ENCODE data around the gene FBXL4. TPM values are rescaled to one million over a fixed set of nuclear protein-coding genes. Genes with fewer than 3 reads are reported as not detected.

The FBXL4 gene
- 7.6 TPM for polyA plus RNA-seq (2012; ENCODE audit: missing spikeins)

DNA sequence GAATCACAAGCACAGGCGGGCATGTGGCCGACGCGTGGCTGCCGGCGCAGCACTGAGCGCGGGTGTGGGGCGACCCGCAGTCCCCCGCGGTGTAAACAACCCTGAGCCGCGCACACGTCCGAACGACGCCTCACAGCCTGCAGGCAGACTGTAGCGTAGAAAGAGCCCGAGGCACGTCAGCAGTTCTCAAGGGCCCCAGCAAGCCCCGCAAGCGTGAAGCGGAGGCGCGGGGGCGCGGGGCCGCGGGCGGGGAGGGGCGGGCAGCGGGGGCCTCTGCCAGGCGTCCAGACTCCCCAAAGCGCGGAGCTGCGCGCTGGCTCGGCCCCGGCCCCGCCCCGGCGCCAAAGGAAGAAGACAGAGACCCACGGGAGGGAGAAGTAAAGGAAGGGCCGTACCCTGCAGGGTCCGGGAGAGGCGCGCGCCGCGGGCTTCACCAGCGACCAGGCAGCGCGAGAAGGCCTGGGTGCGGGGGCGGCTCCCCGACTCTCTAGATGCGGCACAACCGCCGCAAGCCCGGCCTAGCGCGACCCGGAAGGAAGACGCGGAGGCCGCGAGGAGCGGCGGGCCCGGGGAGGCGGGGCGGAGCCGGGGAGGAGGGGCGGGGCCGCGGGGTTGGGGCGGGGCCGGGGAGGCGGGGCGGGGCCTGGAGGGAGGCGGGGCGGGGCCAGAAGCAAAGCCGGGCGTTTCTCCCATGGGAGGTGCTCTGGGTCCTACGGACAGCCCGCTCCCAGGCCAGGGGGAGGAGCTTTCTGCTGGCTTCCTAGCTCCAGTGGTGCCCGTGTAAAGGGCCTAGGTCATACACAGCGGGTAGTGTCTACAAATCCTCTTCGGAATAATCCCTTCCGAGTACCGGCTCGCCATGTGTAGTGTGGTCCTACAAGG lies at the start of gene FBXL4:
Gene FBXL4, minus strand, starts transcription at position 536 of the 882 bp plus-strand sequence. CDS start 20,958 bp downstream, outside the sequence.
- DNase-seq (ENCODE audit: insufficient read length) (peak; percentile 60), FAIRE-seq (peak; percentile 78)
- TF ChIP-seq POLR2AphosphoS5 (IDR thresholded peaks at IDR 0.05; ENCODE audit: low read depth, low read length) (0 out of 2 replicates have a peak, but pooled peaks have one; percentile 27), POLR2A (IDR thresholded peaks at IDR 0.05; ENCODE audit: low read depth, low read length) (peak; percentile 50), TAF1 (IDR thresholded peaks at IDR 0.05; ENCODE audit: borderline replicate concordance, low read depth, low read length) (0 out of 2 replicates have a peak, but pooled peaks have one; percentile 38)

DNA sequence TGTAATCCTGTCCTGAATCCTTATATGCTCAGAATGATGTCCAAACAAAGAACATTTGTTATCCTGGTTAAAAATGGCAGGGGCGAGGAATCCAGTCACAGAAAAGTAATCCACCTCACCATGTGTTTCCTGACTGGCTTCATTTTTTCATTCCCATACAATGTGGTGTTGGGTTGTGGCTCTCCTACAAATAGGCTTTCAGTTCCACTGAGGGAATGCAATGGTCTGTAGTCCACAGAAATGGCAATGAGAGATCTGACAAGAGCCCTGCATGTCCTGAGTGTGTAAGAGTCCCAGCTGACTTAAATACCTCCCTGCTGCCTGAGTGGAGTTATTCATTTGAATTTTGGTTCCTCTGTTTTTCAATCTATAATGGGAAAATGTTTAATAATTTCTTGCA lies 47.4 kb upstream of the FBXL4 start:
- no peak for TF ChIP-seq POLR2AphosphoS5 (IDR thresholded peaks at IDR 0.05; ENCODE audit: low read depth, low read length)
- TF ChIP-seq TAF1 (IDR thresholded peaks at IDR 0.05; ENCODE audit: borderline replicate concordance, low read depth, low read length) = no peak
- TF ChIP-seq POLR2A (IDR thresholded peaks at IDR 0.05; ENCODE audit: low read depth, low read length) = no peak
- FAIRE-seq (no peak), DNase-seq (ENCODE audit: insufficient read length) (no peak)

DNA sequence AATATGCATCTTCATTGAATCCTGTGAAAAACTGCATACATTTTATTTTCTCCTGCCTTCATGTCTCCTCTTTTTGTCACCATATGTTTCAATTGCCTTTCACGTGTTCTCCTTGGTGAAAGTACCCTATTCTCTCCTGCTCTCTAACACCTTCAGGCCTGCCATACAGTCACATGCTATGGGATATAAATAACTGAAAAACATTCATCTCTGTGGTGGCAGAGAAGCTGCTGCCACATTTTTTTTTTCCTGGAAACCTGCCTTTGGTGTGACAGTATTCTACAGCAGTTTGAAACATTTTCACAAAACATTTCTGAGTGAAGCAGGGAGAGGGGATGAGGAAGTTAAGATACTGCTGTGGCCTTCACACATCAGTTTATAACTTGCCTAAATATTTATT lies 44.8 kb upstream of the FBXL4 start:
- FAIRE-seq = no peak
- DNase-seq (ENCODE audit: insufficient read length) = no peak
- TF ChIP-seq TAF1 (IDR thresholded peaks at IDR 0.05; ENCODE audit: borderline replicate concordance, low read depth, low read length) (no peak), POLR2A (IDR thresholded peaks at IDR 0.05; ENCODE audit: low read depth, low read length) (no peak), POLR2AphosphoS5 (IDR thresholded peaks at IDR 0.05; ENCODE audit: low read depth, low read length) (no peak)

DNA sequence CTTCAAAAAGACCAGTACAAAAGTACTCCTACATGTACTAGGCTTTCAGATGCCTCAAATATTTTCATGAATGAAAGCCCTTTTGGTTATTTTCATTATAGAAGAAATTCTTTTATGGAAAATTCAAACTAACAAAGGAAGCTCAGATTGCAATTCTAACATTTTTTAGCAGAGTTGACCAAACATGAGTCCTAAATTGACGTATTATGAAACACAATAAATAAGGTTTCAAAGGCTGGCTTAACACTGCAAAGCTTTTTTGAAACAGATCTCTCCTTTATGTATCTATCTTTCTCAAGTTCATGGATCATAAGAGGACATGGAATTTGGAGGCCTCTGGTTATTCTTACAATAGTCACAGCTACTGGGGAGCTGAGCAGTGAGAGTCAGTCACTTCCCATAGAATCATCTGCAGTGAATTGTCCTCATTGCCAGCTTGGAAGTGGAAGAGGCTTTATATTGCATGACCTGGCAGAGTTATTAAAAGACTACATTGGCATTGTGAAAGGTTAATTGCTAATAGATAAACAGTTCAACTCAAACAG lies 38.4 kb upstream of the FBXL4 start:
- FAIRE-seq = no peak
- TF ChIP-seq TAF1 (IDR thresholded peaks at IDR 0.05; ENCODE audit: borderline replicate concordance, low read depth, low read length) (no peak), POLR2A (IDR thresholded peaks at IDR 0.05; ENCODE audit: low read depth, low read length) (no peak), POLR2AphosphoS5 (IDR thresholded peaks at IDR 0.05; ENCODE audit: low read depth, low read length) (no peak)
- no peak for DNase-seq (ENCODE audit: insufficient read length)

DNA sequence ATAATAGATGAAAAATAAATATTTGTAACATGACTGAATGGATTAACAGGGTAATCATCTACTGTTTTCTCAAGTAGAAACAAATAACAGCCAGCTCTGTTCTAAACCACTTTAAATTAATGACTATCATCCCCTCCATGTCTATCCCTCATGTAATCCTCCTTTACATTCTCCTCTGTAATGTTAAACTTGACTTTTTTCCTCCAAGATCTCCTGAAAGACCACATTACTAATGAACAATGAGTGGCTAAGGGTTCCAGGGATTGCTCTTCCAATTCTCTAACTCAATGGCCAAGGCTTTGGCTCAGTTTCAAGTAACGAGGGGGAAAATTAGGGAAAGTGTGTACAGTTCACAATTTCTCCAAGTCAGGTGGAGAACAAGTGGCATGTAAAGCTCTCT lies 37.6 kb upstream of the FBXL4 start:
- no peak for TF ChIP-seq POLR2A (IDR thresholded peaks at IDR 0.05; ENCODE audit: low read depth, low read length)
- no peak for TF ChIP-seq TAF1 (IDR thresholded peaks at IDR 0.05; ENCODE audit: borderline replicate concordance, low read depth, low read length)
- no peak for TF ChIP-seq POLR2AphosphoS5 (IDR thresholded peaks at IDR 0.05; ENCODE audit: low read depth, low read length)

DNA sequence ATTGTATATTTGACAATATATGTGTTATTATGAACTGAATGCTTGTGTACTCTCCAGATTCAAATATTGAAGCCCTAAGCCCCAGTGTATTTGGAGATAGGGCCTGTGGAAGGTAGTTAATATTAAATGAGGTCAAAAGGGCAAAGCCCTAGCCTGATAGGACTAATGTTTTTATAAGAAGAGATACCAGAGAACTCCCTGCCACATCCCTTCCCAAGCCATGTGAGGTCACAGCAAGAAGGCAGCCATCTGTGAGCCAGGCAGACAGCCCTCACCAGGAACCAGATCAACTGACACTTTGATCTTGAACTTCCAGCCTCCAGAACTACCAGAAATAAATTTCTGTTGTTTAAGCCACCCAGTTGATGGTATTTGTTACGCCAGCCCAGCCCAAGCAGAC lies 36.4 kb upstream of the FBXL4 start:
- TF ChIP-seq TAF1 (IDR thresholded peaks at IDR 0.05; ENCODE audit: borderline replicate concordance, low read depth, low read length) (no peak), POLR2A (IDR thresholded peaks at IDR 0.05; ENCODE audit: low read depth, low read length) (no peak), POLR2AphosphoS5 (IDR thresholded peaks at IDR 0.05; ENCODE audit: low read depth, low read length) (no peak)
- DNase-seq (ENCODE audit: insufficient read length) = no peak
- FAIRE-seq = no peak

More for the DNA sequence above, 37.6 kb upstream of the FBXL4 start:
- DNase-seq (ENCODE audit: insufficient read length) (no peak), FAIRE-seq (no peak)

DNA sequence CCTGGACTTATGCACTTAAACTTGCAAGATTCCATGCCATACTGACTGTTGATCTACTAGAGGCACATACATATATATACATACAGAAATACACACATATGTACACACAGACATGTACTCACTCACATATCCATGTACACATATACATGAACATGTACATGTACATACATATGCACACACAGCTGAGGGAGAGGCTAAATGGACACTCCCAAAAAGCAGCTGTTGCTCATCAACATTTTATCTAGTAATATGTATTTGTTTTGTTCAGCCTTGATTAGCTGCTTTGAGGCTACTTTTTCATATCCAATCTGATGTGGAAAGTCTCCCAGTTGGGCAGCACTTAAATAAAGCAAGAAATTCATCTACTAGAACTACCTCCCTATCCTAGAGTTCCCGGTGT lies 33.7 kb upstream of the FBXL4 start:
- no peak for DNase-seq (ENCODE audit: insufficient read length)
- TF ChIP-seq TAF1 (IDR thresholded peaks at IDR 0.05; ENCODE audit: borderline replicate concordance, low read depth, low read length) (no peak), POLR2A (IDR thresholded peaks at IDR 0.05; ENCODE audit: low read depth, low read length) (no peak), POLR2AphosphoS5 (IDR thresholded peaks at IDR 0.05; ENCODE audit: low read depth, low read length) (no peak)
- FAIRE-seq = no peak

DNA sequence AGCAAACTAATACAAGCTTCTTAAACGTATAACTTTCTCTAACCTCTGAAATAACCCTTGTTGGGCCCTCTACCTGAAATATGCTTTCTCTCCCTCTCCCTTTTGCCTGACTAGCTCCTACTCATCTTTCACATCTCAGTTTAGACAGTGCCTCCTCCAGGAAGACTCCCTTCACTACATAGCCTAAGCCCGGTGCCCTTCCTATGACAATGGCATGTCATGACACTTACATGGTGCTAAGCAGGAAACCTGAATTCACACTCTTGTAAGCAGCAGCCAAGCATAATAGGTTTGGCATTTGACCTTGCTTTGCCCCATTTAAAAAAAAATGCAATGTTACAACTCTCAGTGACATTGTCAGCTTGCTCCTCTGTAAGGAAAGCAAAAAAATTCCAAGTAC lies 33.1 kb upstream of the FBXL4 start:
- no peak for FAIRE-seq
- TF ChIP-seq POLR2A (IDR thresholded peaks at IDR 0.05; ENCODE audit: low read depth, low read length) (no peak), POLR2AphosphoS5 (IDR thresholded peaks at IDR 0.05; ENCODE audit: low read depth, low read length) (no peak), TAF1 (IDR thresholded peaks at IDR 0.05; ENCODE audit: borderline replicate concordance, low read depth, low read length) (no peak)
- no peak for DNase-seq (ENCODE audit: insufficient read length)

DNA sequence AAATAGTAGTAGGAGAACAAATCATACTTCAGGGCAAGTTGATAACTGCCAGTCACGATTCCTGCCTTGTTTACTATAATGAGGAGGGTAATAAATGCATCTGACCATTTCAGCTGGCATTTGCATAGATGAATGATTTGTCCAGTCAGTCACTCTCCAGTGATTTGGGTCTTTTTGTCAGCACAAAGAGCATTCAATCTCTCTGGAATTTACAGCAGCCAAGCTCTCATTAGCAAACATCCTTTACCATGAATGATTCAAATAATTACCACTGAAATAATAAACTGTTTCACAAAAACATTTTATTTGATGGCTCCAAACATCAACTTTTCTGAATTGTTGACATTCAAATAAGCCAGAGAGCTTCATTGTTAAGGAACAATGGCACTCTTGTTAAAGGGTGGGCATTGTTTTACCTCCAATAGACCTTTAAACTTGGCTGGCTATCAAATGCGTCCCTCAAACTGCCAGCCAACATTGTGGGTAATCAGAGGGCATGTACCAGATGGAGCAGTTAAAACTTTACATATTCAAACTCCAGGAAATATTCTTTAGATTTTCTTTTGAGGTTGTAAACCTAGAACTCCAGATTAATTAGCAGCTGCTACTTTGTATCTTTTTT lies 30.0 kb upstream of the FBXL4 start:
- FAIRE-seq (no peak), DNase-seq (ENCODE audit: insufficient read length) (no peak)
- TF ChIP-seq TAF1 (IDR thresholded peaks at IDR 0.05; ENCODE audit: borderline replicate concordance, low read depth, low read length) = no peak
- TF ChIP-seq POLR2AphosphoS5 (IDR thresholded peaks at IDR 0.05; ENCODE audit: low read depth, low read length) = no peak
- no peak for TF ChIP-seq POLR2A (IDR thresholded peaks at IDR 0.05; ENCODE audit: low read depth, low read length)

DNA sequence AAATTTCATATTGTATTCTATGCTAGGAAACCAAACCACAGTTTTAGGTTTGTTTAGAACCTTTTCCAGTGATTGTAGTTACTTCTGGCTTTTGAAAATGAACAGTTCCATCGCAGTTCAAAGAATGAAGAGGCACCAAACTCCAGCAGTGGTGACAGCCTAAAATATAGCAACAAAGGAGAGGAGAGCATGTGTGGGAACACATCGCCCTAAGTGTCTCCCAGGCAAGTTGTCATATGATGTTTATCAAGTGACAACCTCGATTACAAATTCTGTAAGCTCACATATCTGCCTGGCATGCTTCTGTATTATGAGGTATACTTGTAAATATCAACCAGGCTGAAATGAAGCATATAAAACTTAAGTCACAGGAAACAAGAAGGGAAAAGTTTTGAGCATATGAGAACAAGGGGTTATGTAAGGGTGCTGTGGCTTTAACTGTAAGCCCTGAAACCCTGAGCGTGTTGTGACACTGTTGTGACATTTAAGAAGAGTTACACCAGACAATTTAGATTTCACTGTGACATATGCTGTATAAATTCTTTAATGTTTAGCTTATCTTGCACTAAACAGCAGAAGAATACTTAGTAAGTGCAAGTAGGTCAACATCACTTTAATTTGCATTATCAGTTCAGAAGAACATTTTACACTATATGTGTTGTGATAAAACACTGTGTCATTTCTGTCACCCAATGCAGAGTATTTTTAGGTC lies 29.1 kb upstream of the FBXL4 start:
- no peak for DNase-seq (ENCODE audit: insufficient read length)
- TF ChIP-seq POLR2AphosphoS5 (IDR thresholded peaks at IDR 0.05; ENCODE audit: low read depth, low read length) (no peak), TAF1 (IDR thresholded peaks at IDR 0.05; ENCODE audit: borderline replicate concordance, low read depth, low read length) (no peak), POLR2A (IDR thresholded peaks at IDR 0.05; ENCODE audit: low read depth, low read length) (no peak)
- FAIRE-seq = no peak

DNA sequence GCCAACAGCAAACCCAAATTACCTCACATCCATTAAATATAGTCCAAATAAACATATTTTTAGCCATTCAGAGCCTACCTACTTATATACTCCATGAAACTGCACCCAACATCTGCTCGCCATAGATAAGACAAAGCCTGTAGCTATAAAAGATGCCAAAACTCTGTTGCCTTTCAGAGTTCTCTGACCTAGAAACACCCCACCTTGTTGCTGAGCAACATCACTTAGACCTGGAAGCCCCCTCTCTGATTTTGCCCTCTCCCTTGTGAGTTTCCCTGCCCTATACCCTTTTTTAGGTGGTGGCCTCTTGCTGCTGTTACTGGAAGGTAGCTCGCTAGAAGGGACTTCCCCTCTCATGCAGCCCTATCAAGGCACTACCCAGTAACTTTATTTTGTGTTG lies 27.7 kb upstream of the FBXL4 start:
- DNase-seq (ENCODE audit: insufficient read length) (no peak), FAIRE-seq (no peak)
- TF ChIP-seq TAF1 (IDR thresholded peaks at IDR 0.05; ENCODE audit: borderline replicate concordance, low read depth, low read length) (no peak), POLR2AphosphoS5 (IDR thresholded peaks at IDR 0.05; ENCODE audit: low read depth, low read length) (no peak), POLR2A (IDR thresholded peaks at IDR 0.05; ENCODE audit: low read depth, low read length) (no peak)

All from GM12892 (cell line).